ENCODE measurements around the gene PARD3B.

PARD3B gene

DNA sequence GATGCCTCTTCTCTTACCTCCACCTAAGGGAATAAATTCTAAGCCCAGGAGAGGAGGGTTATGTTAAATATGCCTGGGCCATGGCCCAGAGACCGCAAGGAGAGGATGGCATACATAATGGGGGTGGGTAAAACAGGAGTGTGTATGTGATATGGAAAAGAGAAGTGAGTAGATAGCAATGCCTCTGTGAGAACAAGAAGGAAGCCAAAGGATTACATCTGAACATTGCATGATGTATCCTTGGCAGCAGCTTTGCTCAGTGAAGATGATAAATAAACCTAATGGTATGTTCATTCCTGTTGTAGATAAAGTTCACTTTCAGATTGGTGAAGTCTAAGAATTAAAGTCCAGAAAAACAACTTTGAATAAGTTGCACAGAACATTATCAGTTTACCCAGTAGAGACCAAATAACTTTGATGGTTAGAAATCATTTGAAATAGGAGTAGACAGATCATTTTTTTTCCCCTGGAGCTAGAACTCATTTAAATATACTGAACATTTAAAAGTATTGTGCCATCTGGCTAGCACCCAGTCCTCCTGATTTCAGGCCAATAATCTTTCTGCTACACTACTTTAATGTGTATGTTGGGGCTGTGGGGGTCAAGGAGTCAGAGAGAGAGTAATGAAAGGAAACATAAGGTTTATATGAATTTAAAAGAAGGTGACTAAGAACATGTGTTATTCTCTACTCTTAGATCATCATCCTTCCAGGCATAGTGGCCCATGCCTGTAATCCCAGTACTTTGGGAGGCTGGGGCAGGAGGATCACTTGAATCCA lies 231.7 kb downstream of the PARD3B start:
- DNase-seq, result no peak
- intact Hi-C loops (cut with DNase I), result no loop called here

DNA sequence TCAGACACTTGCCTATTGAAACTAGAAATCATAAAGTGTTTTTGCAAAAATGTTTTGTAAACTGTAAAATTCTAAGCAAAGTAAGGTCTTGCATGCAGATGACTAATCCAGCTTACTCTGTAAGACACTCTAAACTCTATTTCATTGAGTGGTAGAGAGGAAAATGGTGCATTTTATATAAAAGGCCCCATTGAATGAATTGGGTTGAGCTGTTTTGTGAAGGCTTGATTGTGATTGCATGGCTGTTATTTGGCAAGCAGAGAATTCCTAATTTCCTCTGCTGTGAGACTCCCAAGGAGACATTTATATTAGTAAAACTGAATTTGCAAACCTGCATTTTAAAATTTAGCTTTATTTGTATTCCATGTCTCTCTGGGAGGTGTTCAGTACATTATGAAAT lies 234.5 kb downstream of the PARD3B start:
- DNase-seq, result no peak
- intact Hi-C loops (cut with DNase I), result no loop called here

DNA sequence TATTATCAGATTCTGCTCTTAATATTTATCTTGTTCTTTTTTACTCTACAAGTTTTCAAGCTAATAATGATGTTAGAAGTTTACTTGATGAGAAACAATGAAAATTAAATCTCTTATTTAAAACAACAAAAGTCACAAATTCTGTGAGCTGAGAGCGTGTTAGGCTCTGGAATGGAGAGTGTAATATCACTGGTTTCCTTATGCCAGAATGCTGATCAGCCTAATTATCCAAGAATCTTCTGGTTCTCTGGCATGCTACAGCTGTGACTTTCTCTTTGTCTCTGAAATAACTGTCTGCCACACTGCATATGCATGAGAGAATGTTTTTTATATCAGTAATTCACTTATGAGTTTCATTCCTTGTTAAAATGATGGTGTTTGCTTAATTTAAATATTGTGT lies 236.7 kb downstream of the PARD3B start:
- intact Hi-C loops (cut with DNase I), result no loop called here
- no peak for DNase-seq

DNA sequence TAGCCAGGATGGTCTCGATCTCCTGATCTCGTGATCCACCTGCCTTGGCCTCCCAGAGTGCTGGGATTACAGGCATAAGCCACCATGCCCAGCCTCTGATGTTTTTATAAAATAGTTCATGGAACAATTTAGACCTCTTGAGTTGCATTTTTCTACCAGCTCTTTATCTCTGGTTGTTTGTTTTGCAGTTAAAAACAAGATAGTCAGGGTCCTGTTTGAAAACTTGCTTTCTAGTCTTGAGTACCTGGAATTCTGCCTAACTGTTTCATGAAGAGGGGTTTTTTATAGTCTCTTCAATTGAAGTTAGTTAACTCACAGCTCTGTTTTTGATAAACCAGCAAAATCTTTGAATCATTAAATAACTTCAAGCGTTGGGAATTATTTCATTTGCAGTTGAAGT lies 244.8 kb downstream of the PARD3B start:
- intact Hi-C loops (cut with DNase I), result no loop called here
- no peak for DNase-seq

DNA sequence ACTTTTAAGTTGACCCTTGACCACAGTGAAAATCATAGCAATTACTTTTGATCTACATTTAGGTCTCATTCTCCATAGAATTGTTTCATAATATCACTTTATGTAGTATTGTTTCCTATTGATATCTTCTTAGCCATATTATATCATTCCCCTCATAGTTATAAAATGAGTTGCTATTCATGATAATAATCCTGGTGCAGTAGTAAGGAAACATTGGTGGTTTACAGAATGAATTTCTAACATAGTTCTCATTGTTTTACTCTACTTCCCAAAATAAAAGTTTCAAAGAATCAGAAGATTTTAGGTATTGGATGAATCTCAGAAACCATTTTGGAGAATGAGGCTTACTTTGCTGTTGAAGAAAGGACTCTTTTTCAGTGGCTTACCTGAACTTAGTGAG lies 246.0 kb downstream of the PARD3B start:
- intact Hi-C loops (cut with DNase I), result no loop called here
- no peak for DNase-seq

DNA sequence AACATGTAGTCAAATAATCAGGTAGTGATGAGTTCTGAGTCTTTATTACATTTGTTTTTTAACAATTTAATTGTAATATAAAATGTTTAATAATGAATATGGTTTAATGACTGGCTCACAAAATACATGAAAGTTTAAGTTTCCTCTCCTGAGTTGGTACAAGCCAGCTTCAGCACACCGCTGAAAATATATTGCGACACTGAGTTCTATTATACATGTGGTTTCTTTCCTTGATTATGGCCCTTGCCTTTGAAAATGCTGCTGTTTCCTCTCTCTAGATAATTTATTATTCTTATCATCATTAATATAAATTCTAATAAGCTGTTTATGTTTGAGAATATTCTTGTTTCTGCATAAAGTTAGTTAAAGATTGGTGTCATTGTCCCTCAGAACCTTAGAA lies 249.3 kb downstream of the PARD3B start:
- intact Hi-C loops (cut with DNase I), result no loop called here
- DNase-seq, result no peak

DNA sequence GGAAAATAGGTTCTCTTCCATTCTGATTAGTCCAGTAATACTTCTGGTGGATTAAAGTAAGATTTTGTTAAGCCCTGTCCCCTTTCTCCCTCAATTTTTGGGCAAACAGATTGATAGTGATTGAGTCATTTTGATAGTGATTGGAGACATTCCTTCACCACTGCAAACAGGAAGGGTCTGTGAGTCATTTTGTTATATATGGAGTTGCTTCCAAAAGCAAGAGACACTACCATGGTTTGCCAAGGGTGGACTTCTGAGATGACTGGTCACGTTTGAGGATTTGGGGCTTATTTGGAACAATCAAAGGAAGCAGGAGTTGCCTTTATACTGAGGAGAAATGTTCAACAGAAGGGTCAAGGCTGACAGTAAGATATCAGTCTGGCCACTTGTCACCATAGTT lies 249.9 kb downstream of the PARD3B start:
- intact Hi-C loops (cut with DNase I), result no loop called here
- DNase-seq, result no peak

DNA sequence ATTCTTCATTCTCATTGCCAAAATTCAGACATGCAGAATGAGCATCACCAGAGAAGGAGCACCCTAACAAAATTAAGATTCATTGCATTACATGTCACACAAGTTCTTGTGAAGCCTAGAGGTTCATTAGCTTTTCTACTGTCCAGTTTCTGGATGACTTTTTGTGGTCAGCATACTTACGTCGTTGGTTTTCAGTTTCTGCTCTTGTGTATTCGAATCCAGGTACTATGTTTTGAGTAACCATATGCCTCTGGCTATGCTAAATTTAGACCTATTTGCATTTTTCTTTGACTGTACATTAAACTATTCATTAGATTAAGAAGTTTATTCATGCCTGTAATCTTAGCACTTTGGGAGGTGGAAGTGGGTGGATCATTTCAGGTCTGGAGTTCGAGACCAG lies 251.3 kb downstream of the PARD3B start:
- DNase-seq, result no peak
- intact Hi-C loops (cut with DNase I), result no loop called here

DNA sequence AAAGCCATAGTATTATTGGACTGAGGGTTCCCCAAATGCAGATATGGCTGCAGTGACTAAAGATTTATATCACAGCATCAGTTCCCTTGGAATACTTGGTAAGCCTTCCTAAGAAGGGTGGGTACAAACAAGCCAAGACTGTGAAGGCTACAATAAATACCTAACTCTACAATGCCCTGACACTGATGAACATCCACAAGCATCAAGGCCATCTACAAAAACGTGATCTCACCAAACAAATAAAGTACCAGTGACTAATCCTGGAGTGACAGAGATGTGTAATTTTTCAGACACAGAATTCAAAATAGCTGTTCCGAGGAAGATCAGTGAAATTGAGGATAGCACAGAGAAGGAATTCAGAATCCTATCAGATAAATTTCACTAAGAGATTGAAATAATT lies 254.5 kb downstream of the PARD3B start:
- intact Hi-C loops (cut with DNase I), result no loop called here
- DNase-seq, result no peak

DNA sequence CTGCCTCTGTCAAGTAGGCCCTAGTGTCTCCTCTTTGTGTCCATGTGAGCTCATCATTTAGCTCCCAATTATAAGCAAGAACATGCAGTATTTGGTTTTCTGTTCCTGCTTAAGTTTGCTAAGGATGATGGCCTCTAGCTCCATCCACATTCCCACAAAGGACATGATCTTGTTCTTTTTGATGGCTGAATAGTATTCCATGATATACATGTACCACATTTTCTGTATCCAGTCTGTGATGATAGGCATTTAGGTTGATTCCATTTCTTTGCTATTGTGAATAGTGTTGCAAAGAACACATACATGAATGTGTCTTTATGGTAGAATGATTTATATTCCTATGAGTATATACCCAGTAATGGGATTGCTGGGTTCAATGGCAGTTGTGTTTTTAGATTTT lies 263.2 kb downstream of the PARD3B start:
- DNase-seq, result no peak
- intact Hi-C loops (cut with DNase I), result no loop called here

DNA sequence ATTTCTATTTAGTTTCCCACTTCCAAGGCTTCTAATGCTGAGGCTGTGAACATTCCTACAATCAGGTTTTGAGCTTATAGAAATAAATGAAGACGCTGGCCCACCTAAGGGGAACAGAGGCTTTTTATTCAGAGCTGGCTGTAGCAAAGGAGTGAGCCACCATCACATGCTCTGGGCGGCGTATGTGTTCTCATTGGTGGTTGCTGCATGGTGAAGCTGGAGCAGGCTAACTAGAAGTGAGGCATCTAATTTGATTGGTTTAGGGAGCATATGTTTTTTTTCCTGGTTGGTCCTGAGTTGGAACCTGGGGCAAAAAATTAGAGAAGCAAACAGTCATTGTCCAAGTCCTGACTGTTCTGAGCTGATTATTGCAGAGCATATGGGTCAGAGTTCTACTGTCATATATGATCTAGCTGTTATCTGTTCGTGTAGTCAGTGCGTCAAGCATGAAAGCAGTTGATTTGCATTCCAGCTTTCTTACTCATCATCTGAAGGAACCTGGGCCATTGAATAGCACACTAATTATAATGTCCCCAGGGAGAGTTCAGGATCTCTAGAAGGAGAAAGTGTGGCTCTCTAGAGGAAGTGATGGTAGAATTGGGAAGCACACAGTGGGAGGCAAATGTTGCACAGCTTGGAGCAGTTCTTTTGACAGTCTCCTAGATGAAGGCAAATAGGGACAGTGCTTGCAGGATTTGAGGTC lies 279.6 kb downstream of the PARD3B start:
- intact Hi-C loops (cut with DNase I), result no loop called here
- no peak for DNase-seq

DNA sequence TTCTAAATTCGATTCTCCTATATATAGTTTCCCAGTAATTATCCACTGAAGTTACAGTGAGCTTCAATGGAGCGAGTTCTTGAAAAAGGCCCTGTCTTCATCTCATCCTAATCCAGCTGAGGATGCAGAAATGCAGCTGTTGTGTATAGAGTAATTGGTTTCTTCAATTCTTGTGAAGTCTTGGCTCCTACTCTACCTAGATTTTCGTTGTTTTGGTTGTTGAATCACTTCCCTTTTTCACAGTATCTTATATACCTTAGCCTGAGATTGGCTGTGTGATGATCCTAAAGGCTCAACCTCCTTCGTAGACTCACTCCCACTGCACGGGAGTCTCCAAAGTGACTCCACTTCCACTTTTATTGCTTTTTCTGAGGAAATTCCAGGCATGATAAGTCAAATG lies 280.4 kb downstream of the PARD3B start:
- no peak for DNase-seq
- intact Hi-C loops (cut with DNase I), result no loop called here

DNA sequence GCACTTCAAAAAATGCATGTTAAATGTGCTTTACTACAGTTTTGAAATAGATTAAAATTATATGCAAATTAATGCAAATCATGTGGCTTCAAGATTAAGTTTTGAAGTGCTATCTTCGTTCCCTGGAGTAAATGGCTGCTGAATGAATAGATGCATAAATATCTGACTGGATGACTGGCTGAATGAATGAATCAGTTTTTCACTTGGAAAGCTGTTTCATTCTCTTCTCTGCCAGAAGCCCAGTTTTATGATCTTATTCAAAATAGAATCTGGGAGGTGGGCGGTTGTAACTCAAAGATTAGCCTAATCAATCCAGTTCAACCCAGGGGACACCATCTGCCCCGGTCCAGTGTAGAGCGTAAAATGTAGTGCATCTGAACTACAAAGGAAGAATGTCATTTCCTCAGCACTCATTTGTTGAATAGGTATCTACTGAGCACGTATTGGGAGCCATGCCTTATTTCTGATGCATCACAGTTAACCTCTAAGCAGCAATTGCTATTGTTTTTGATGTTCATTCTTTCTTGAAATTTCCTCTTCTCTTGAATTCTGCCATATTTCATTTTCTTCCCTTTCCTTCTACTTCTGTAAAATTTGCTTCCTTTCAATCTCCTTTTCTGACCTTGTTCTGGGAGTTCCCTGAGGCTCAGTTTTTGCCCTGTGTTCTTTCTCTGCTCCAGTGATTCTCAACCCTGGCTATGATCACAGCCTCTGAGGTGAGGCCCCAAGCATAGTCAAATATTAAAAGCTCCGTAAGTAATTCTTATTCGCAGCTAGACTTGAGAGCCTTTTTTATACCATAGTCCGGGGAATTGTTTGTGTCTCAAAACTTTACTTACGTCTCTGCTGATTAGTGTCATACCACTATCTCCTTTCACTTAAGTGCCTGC lies 282.7 kb downstream of the PARD3B start:
- DNase-seq, result no peak
- intact Hi-C loops (cut with DNase I), result no loop called here

DNA sequence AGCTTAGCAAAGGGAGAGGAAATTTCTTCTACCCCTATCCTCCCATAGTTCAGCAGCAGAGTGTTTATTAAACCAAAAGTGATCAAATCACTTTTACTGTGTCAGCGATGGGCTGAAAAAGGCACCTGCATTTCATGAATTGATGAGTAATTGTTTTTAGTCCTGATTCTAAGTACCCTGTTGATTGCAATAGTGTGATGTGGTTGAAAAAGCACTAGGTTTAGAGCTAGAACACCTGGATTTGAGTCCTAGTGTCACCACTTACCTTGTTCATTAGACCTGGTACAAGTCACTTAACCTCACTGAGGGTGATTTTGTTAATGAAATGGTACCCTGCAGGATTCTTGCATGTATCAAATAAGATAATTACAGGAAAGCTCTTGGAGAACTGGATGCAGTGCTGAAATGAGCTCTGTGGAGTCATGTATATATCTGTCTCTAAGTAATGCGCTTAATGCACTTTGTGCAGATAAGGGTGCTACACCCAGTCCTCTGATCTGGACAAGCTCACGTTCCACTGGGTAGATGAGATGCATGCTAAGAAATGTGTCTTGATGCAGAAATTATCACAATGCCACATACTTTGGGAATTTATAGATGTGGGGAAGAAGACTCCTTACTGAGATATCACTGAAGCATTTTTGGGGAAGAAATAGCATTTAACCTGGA lies 289.6 kb downstream of the PARD3B start:
- intact Hi-C loops (cut with DNase I), result no loop called here
- DNase-seq, result no peak

DNA sequence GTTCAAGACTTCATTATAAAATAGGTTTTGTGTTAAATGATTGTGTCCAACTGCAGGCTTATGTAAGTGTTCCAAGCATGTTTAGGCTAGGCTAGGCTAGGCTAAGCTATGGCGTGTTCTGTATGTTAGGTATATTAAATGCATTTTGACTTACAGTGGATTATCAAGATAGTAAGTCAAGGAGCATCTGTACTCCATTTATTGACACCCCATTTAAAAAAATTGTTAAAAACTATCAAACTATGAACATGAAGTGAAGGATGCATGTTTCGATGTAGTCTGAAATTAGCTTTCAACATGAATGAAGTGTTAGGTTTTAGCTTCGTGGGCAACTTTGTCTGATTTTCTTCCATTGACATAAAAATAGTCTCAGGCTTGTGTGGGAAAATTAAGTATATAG lies 290.5 kb downstream of the PARD3B start:
- DNase-seq, result no peak
- intact Hi-C loops (cut with DNase I), result no loop called here

DNA sequence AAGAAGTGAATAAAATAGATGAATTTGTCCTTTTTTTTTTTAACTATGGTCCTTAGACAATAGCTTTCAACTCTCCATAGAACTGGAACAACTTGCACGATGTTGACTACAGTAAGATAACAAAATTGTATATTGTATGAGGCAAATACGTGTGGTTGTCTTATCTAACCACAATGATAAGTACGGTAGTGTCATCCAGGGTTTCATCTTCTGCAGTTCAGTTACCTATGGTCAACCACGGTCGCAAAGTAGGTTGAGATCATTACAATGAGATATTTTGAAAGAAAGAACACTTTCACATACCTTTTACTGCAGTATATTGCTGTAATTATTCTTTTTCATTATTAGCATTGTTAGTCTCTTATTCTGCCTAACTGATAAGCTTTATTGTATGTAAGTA lies 295.2 kb downstream of the PARD3B start:
- intact Hi-C loops (cut with DNase I), result no loop called here
- DNase-seq, result no peak

DNA sequence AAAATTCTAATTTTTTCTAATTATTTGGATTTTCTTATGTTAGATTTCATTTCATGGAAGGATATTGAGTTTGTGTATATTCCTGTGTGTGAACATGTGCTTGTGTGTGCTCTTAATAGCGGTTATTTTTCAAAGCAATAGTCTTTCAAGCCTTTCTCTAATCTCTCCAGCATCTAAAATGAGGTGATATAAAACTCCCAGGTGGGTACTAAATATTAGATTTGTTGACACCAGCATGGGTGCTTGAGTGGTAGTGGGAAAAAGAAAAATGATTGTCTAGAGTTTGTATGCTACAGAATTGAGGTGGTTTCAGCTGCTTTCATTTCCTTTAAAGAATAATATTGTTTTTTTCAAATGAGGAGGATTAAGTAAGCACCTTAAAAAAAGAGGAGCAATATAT lies 296.8 kb downstream of the PARD3B start:
- DNase-seq, result no peak
- intact Hi-C loops (cut with DNase I), result no loop called here

DNA sequence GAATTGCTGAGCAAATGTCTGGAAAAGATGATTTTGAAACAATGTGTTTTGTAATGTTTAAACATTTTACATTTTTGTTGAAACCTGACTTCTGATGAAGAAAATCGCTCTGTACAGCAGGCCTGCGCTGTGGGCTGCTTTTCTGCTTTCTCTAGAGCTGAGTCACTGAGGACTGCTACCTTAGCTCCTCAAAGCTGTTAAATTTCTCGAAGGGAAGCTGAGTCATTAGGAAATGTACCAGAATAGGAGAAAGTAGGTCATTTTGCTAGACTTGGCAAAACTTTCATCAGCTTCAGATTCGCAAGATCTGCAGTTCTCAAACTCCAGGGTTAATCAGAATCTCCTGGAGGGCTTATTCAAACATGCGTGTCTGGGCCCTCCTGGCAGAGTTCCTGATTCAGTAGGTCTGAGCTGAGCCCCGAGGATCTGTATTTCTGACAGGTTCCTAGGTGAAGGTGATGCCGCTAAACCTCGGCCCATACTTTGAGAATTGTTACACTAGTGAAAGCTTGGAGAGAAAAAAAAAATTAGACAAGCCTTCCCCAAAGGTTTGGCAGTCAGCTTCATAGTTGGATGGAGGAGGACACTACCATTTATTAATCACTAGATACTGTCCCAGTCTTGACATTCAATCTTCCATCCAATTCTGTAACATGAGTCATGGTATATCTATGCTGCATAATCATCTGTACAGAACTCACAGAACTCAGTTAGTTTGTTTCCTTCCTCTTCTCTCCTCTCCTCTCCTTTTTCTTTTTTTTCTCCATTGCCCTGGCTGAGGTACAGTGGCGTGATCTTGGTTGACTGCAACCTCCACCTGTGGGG lies 297.6 kb downstream of the PARD3B start:
- DNase-seq, result peak in 41 of 42 donors; percentile 5 to 86 (median 56)
- intact Hi-C loops (cut with DNase I), result no loop called here

DNA sequence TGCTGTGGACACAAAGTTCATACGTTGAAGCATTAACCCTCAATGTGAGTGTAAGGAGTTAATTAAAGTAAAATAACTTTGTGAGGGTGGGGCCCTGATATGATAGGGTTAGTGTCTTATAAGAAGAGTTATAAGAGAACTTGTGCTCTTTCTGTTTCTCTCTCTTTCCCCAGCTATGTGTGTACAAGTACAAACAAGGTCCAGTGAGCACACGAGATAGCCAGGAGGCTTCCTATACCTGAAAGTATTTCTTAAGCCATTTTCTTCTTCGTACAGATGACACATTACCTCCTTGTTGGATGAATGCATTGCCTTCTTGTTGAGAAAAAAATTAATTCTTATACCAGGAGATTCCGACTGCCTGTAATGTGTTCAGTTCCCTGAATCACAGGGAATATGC lies 301.2 kb downstream of the PARD3B start:
- DNase-seq, result no peak
- intact Hi-C loops (cut with DNase I), result no loop called here

Data from head of caudate nucleus (tissue), 42 donors.